Activated CD4-positive, alpha-beta T cell treated with anti-CD3 and anti-CD28 coated beads for 24 hours (primary cell): ENCODE measurements around the gene PCDHA5.
"Not testable (repeated sequence)": the region's sequence is repeated elsewhere in the genome, so short reads cannot be mapped to it uniquely, and the experiment has no call there.

Experiments used
- DNase-seq, 2 donors: peaks; one replicate each; pipeline ENCODE4 v3.0.0-alpha.2; 2020; ENCODE audit warnings: low read depth in 2 of 2

Gene PCDHA5

GRCh38 chr5:140823475-140823874 lies 2.1 kb downstream of the PCDHA5 start:
- DNase-seq: no peak

DNA sequence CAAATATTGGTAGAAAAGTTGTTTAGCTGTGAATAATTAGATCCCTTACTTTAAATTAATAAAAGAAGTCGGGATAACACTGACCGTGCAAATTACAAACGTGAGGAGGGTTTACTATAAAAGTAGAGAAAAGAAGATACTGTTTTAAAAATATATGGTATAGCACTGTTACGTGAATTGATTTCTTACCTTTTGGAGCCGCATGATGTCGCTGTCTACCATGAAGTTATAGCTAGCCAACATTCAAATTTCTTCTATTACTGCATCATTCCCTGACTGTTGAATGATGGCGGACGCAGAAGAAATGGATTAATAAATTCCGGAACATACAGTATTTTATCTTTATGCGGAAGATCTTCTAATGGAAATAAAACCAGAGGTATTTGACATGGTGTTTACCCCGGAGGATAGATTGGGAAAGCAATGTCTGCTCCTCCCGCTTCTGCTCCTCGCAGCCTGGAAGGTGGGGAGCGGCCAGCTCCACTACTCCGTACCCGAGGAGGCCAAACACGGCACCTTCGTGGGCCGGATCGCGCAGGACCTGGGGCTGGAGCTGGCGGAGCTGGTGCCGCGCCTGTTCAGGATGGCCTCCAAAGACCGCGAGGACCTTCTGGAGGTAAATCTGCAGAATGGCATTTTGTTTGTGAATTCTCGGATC lies 6.4 kb downstream of the PCDHA5 start, which contains the start of gene PCDHA6:
PCDHA6 (plus strand) TSS at position 257 of the 658 bp plus-strand sequence; CDS start at position 389, 132 bp downstream.
- DNase-seq: no peak

- DNase-seq: no peak
These were observed 6.9 kb downstream of the PCDHA5 start for GRCh38 chr5:140828362-140828737.

DNA sequence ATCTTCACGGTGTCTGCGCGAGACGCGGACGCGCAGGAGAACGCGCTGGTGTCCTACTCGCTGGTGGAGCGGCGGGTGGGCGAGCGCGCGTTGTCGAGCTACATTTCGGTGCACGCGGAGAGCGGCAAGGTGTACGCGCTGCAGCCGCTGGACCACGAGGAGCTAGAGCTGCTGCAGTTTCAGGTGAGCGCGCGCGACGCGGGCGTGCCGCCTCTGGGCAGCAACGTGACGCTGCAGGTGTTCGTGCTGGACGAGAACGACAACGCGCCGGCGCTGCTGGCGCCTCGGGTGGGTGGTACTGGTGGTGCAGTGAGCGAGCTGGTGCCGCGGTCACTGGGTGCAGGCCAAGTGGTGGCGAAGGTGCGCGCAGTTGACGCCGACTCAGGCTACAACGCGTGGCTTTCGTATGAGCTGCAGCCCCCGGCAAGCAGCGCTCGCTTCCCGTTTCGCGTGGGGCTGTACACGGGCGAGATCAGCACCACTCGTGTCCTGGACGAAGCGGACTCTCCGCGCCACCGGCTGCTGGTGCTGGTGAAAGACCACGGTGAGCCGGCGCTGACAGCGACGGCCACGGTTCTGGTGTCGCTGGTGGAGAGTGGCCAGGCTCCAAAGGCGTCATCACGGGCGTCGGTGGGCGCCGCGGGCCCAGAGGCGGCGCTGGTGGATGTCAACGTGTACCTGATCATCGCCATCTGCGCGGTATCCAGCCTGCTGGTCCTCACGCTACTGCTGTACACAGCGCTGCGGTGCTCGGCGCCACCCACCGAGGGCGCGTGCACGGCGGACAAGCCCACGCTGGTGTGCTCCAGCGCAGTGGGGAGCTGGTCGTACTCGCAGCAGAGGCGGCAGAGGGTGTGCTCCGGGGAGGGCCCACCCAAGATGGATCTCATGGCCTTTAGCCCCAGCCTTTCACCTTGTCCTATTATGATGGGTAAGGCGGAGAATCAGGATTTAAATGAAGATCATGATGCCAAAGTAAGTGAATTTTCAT lies 8.4 kb downstream of the PCDHA5 start:
- DNase-seq: not testable (repeated sequence)

- DNase-seq: no peak
These were observed 12.6 kb downstream of the PCDHA5 start, which contains the start of gene PCDHA7 for GRCh38 chr5:140833993-140834392. Gene PCDHA7, plus strand, starts transcription at chr5:140834269. Its CDS starts 115 bp downstream, at chr5:140834384.

DNA sequence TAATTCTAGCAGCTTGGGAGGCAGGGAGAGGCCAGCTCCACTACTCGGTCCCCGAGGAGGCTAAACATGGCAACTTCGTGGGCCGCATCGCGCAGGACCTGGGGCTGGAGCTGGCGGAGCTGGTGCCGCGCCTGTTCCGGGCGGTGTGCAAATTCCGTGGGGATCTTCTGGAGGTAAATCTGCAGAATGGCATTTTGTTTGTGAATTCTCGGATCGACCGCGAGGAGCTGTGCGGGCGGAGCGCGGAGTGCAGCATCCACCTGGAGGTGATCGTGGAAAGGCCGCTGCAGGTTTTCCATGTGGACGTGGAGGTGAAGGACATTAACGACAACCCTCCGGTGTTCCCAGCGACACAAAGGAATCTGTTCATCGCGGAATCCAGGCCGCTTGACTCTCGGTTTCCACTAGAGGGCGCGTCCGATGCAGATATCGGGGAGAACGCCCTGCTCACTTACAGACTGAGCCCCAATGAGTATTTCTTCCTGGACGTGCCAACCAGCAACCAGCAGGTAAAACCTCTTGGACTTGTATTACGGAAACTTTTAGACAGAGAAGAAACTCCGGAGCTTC lies 13.1 kb downstream of the PCDHA5 start:
- DNase-seq: not testable (repeated sequence)

- no peak for DNase-seq
These were observed 14.5 kb downstream of the PCDHA5 start for GRCh38 chr5:140835622-140836510.

- DNase-seq: no peak
These were observed 19.9 kb downstream of the PCDHA5 start, which contains the start of gene PCDHA8 for GRCh38 chr5:140840978-140841962. Gene PCDHA8, plus strand, starts transcription at chr5:140841187. Its CDS starts 135 bp downstream, at chr5:140841322.

DNA sequence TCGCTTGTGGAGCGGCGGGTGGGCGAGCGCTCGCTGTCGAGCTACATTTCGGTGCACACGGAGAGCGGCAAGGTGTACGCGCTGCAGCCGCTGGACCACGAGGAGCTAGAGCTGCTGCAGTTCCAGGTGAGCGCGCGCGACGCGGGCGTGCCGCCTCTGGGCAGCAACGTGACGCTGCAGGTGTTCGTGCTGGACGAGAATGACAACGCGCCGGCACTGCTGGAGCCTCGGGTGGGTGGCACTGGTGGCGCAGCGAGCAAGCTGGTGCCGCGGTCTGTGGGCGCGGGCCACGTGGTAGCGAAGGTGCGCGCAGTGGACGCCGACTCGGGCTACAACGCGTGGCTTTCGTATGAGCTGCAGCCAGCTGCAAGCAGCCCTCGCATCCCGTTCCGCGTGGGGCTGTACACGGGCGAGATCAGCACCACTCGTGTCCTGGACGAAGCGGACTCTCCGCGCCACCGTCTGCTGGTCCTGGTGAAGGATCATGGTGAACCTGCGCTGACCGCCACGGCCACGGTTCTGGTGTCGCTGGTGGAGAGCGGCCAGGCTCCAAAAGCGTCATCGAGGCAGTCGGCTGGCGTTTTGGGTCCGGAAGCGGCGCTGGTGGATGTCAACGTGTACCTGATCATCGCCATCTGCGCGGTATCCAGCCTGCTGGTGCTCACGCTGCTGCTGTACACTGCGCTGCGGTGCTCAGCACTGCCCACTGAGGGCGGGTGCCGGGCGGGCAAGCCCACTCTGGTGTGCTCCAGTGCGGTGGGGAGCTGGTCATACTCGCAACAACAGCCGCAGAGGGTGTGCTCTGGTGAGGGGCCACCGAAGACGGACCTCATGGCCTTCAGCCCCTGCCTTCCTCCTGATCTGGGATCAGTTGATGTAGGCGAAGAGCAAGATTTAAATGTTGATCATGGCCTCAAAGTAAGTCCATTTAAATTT lies 21.7 kb downstream of the PCDHA5 start:
- DNase-seq: no peak

- not testable (repeated sequence) for DNase-seq
These were observed 27.0 kb downstream of the PCDHA5 start, which contains the start of gene PCDHA9 for GRCh38 chr5:140848139-140849102. Gene PCDHA9, plus strand, starts transcription at chr5:140848382. Its CDS starts 114 bp downstream, at chr5:140848496.

DNA sequence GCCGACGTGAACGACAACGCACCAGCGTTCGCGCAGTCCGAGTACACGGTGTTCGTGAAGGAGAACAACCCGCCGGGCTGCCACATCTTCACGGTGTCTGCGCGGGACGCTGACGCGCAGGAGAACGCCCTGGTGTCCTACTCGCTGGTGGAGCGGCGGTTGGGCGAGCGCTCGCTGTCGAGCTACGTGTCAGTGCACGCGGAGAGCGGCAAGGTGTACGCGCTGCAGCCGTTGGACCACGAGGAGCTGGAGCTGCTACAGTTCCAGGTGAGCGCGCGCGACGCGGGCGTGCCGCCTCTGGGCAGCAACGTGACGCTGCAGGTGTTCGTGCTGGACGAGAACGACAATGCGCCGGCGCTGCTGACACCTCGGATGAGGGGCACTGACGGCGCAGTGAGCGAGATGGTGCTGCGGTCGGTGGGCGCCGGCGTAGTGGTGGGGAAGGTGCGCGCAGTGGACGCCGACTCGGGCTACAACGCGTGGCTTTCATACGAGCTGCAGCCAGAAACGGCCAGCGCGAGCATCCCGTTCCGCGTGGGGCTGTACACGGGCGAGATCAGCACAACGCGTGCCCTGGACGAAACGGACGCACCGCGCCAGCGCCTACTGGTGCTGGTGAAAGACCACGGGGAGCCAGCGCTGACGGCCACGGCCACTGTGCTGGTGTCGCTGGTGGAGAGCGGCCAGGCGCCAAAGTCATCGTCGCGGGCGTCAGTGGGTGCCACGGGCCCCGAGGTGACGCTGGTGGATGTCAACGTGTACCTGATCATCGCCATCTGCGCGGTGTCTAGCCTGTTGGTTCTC lies 28.6 kb downstream of the PCDHA5 start:
- not testable (repeated sequence) for DNase-seq

DNA sequence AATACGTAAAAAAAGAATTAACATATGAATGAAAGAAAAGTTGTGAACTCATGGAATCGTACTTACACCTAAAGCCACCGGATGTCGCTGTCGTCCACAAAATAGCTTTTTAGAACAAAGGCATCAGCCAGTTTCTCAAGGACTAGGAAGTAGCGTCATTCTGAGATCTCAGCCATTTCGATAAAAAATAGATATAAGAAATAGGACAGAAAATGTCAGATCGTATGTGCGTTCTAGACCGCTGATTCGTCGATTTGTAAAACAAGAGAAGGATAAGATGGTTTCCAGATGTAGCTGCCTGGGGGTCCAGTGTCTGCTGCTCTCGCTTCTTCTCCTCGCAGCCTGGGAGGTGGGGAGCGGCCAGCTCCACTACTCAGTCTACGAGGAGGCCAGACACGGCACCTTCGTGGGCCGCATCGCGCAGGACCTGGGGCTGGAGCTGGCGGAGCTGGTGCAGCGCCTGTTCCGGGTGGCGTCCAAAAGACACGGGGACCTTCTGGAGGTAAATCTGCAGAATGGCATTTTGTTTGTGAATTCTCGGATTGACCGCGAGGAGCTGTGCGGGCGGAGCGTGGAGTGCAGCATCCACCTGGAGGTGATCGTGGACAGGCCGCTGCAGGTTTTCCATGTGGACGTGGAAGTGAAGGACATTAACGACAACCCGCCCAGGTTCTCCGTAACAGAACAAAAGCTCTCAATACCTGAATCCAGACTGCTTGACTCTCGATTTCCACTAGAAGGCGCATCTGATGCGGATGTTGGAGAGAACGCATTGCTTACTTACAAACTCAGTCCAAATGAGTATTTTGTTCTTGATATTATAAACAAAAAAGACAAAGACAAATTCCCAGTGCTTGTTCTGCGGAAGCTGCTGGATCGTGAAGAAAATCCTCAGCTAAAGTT lies 34.6 kb downstream of the PCDHA5 start, which contains the start of gene PCDHA10:
PCDHA10 (plus strand) TSS at position 126 of the 903 bp plus-strand sequence; CDS start at position 278, 152 bp downstream.
- no peak for DNase-seq

- DNase-seq: no peak
These were observed 36.0 kb downstream of the PCDHA5 start for GRCh38 chr5:140857177-140857986.

- no peak for DNase-seq
These were observed 36.5 kb downstream of the PCDHA5 start for GRCh38 chr5:140857987-140858240.
